Measurements from ENCODE around the gene OTOP3. TPM values are rescaled to one million over a fixed set of nuclear protein-coding genes. Genes with fewer than 3 reads are reported as not detected.

The OTOP3 gene
- total and polyA plus RNA-seq, 2 of the 4 experiments (the other 2 are of a cell fraction), result not detected

DNA sequence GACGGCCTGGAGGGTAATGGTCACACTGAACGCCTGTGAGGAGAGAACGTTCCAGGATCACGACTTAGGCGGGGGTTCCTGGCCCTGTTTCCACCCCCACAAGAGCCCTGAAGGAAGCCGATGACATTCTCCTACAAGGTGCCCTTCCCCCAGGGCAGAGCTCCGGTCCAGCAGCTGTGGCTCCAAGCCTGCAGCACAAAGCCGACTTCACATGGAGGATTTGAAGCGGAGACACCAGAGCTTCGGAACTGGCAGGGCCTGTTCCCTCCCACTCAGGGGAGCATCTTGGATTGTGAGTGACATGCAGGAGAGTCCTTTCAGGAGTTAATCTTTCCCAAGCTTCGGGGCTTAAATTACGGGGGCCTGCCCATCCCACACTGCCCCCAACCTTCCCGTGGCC is 47.2 kb upstream of the OTOP3 start:
- 17% methylated on average over 2 of the region's 13 CpGs; no CpG with 5 or more reads in 1 of the 2 experiments for WGBS, 2 experiments (ENCODE audit: extremely low coverage in 2 of 2, insufficient read length in 1 of 2)
- BruUV-seq (replicated peaks), result no TSS peak
- no peak overlapping the region for H2AFZ ChIP-seq (replicated peaks; ENCODE audit: low read length, poor library complexity)

More for the DNA sequence above, 47.2 kb upstream of the OTOP3 start:
- no peaks in the 10 kb centered on the region for H3K79me1 ChIP-seq (ENCODE audit: low read depth in 1 of 2, low read length in 2 of 2)
- no peak for TF ChIP-seq POLR2A (IDR thresholded peaks at IDR 0.05; ENCODE audit: low read depth, low read length)
- no peak for TF ChIP-seq RFX5 (IDR thresholded peaks at IDR 0.05; ENCODE audit: low read depth, low read length)
- no peak for TF ChIP-seq SMC3 (IDR thresholded peaks at IDR 0.05; ENCODE audit: low read depth, low read length)
- TF ChIP-seq CEBPB (IDR thresholded peaks at IDR 0.05; ENCODE audit: low read depth, low read length), result no peak
- TF ChIP-seq MXI1 (IDR thresholded peaks at IDR 0.05; ENCODE audit: borderline replicate concordance, low read depth, low read length), result no peak
- TF ChIP-seq, protein P1, sequence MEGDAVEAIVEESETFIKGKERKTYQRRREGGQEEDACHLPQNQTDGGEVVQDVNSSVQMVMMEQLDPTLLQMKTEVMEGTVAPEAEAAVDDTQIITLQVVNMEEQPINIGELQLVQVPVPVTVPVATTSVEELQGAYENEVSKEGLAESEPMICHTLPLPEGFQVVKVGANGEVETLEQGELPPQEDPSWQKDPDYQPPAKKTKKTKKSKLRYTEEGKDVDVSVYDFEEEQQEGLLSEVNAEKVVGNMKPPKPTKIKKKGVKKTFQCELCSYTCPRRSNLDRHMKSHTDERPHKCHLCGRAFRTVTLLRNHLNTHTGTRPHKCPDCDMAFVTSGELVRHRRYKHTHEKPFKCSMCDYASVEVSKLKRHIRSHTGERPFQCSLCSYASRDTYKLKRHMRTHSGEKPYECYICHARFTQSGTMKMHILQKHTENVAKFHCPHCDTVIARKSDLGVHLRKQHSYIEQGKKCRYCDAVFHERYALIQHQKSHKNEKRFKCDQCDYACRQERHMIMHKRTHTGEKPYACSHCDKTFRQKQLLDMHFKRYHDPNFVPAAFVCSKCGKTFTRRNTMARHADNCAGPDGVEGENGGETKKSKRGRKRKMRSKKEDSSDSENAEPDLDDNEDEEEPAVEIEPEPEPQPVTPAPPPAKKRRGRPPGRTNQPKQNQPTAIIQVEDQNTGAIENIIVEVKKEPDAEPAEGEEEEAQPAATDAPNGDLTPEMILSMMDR (conservative IDR thresholded peaks at IDR 0.05; ENCODE audit: low read depth, low read length), result no peak
- TF ChIP-seq, protein P2, sequence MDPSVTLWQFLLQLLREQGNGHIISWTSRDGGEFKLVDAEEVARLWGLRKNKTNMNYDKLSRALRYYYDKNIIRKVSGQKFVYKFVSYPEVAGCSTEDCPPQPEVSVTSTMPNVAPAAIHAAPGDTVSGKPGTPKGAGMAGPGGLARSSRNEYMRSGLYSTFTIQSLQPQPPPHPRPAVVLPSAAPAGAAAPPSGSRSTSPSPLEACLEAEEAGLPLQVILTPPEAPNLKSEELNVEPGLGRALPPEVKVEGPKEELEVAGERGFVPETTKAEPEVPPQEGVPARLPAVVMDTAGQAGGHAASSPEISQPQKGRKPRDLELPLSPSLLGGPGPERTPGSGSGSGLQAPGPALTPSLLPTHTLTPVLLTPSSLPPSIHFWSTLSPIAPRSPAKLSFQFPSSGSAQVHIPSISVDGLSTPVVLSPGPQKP (IDR thresholded peaks at IDR 0.05; ENCODE audit: borderline replicate concordance, low read depth, low read length), result no peak
- TF ChIP-seq BHLHE40 (IDR thresholded peaks at IDR 0.05; ENCODE audit: low read depth, low read length), result no peak
- no peak for TF ChIP-seq CHD1 (IDR thresholded peaks at IDR 0.05; ENCODE audit: low read depth, low read length)
- no peak for TF ChIP-seq RAD21 (IDR thresholded peaks at IDR 0.05; ENCODE audit: low read length)
- TF ChIP-seq MAFK (IDR thresholded peaks at IDR 0.05; ENCODE audit: low read depth, low read length), result no peak
- TF ChIP-seq, protein P3, sequence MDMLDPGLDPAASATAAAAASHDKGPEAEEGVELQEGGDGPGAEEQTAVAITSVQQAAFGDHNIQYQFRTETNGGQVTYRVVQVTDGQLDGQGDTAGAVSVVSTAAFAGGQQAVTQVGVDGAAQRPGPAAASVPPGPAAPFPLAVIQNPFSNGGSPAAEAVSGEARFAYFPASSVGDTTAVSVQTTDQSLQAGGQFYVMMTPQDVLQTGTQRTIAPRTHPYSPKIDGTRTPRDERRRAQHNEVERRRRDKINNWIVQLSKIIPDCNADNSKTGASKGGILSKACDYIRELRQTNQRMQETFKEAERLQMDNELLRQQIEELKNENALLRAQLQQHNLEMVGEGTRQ (IDR thresholded peaks at IDR 0.05; ENCODE audit: low read depth, low read length), result no peak
- TF ChIP-seq RCOR1 (IDR thresholded peaks at IDR 0.05; ENCODE audit: insufficient replicate concordance, low read length), result no peak
- no peak for TF ChIP-seq FOS (IDR thresholded peaks at IDR 0.05; ENCODE audit: low read depth, low read length)
- no peak for TF ChIP-seq MAZ (IDR thresholded peaks at IDR 0.05; ENCODE audit: borderline replicate concordance, low read depth, low read length)
- no peak for TF ChIP-seq NFE2L2 (IDR thresholded peaks at IDR 0.05; ENCODE audit: low read depth, low read length)
- H3K9me1 ChIP-seq (ENCODE audit: insufficient read depth, low read length), result no peaks in the 10 kb centered on the region
- no peak overlapping the region for H3K9ac ChIP-seq (ENCODE audit: low read depth, low read length)
- peaks cover 2% of the 10 kb centered on the region; the same call in 1 of the 2 replicates for H3K4me1 ChIP-seq (ENCODE audit: control insufficient read depth, insufficient read depth, low read length)
- no peak overlapping the region for H3K14ac ChIP-seq (replicated peaks; ENCODE audit: low read depth, low read length)
- H2AK9ac ChIP-seq (replicated peaks; ENCODE audit: low read depth, low read length, poor library complexity), result no peak overlapping the region
- no peak overlapping the region for H2BK15ac ChIP-seq (ENCODE audit: low read depth, low read length)
- no peak overlapping the region for H4K5ac ChIP-seq (ENCODE audit: low read depth, low read length)
- no peak overlapping the region for H2AK5ac ChIP-seq (ENCODE audit: low read depth, low read length)
- no peak overlapping the region for H3K27ac ChIP-seq (ENCODE audit: insufficient read depth, low read length)
- in situ Hi-C loops (cut with MboI; ENCODE audit: low sequenced_read_pairs) (no loop called here), dilution Hi-C loops (cut with HindIII; ENCODE audit: low sequenced_read_pairs, unreplicated experiment) (no loop called here), intact Hi-C loops (cut with micrococcal nuclease) (no loop called here)
- no peaks in the 10 kb centered on the region for H3K9me3 ChIP-seq (ENCODE audit: control insufficient read depth, insufficient read depth, low read length)
- H3K4me2 ChIP-seq (ENCODE audit: low read depth, low read length), result no peak overlapping the region
- ATAC-seq (ENCODE audit: low read depth) (no peak), DNase-seq (no peak)
- H3K23ac ChIP-seq (ENCODE audit: low read depth, low read length), result no peak overlapping the region
- no peak overlapping the region for H3K56ac ChIP-seq (ENCODE audit: extremely low read depth, insufficient read depth, low read length)
- H4K20me1 ChIP-seq (ENCODE audit: insufficient read depth, low read length), result no peaks in the 10 kb centered on the region
- H3K36me3 ChIP-seq (ENCODE audit: control insufficient read depth, insufficient read depth, low read length), result no peaks in the 10 kb centered on the region
- peaks cover 66% of the 10 kb centered on the region for H3K27me3 ChIP-seq (ENCODE audit: control insufficient read depth, insufficient read depth, low read length)
- no peak overlapping the region for H3K18ac ChIP-seq (ENCODE audit: low read depth, low read length)
- POLR2A ChIA-PET (ENCODE audit: unreplicated experiment), result interaction anchor here (0.9 kb wide), 1 partner anchor 15 kb away, joined by 3 read pairs; the partner anchor contains the start of gene FDXR
- no peak overlapping the region for H4K8ac ChIP-seq (ENCODE audit: low read depth in 2 of 2, low read length in 2 of 2)
- no peak overlapping the region for H3K4me3 ChIP-seq (ENCODE audit: insufficient read depth, low read depth, low read length)
- H2BK5ac ChIP-seq (ENCODE audit: low read depth, low read length, poor library complexity, severe bottlenecking), result no peak overlapping the region
- no peak overlapping the region for H3K4ac ChIP-seq (ENCODE audit: low read depth, low read length)
- no peak overlapping the region for H2BK120ac ChIP-seq (ENCODE audit: low read depth, low read length)
- no peak overlapping the region for H4K91ac ChIP-seq (ENCODE audit: insufficient read depth, low read depth, low read length)
- CTCF ChIA-PET, result no interaction called here
- no peak overlapping the region for H2BK20ac ChIP-seq (ENCODE audit: low read depth, low read length)
